Iris pigment epithelial cell (primary cell): ENCODE measurements around the gene ZNF764.

Source experiments
- DNase-seq: peaks from one replicate; pipeline ENCODE4 v3.0.0-alpha.2; 2011; ENCODE audit warnings: low read depth

ZNF764 gene

GRCh38 chr16:30570636-30571444 lies 12.7 kb upstream of the ZNF764 start:
- no peak for DNase-seq

- DNase-seq = no peak
Measured at GRCh38 chr16:30569746-30570635, 11.8 kb upstream of the ZNF764 start.

GRCh38 chr16:30569281-30569680 lies 11.1 kb upstream of the ZNF764 start:
- DNase-seq = no peak

- DNase-seq = peak; percentile 93
Measured at GRCh38 chr16:30567991-30568638, 9.9 kb upstream of the ZNF764 start.

- DNase-seq = no peak
Measured at GRCh38 chr16:30567160-30567990, 9.2 kb upstream of the ZNF764 start.

- DNase-seq = no peak
Measured at GRCh38 chr16:30566531-30566930, 8.4 kb upstream of the ZNF764 start.

- DNase-seq = no peak
Measured at GRCh38 chr16:30565984-30566383, 7.8 kb upstream of the ZNF764 start.

GRCh38 chr16:30565526-30565925 lies 7.4 kb upstream of the ZNF764 start:
- DNase-seq = no peak

GRCh38 chr16:30562021-30562420 lies 3.8 kb upstream of the ZNF764 start:
- DNase-seq = no peak

GRCh38 chr16:30561089-30561816 lies 3.1 kb upstream of the ZNF764 start:
- DNase-seq = no peak

- DNase-seq = no peak
Measured at GRCh38 chr16:30559690-30560089, 1.5 kb upstream of the ZNF764 start.

GRCh38 chr16:30558789-30559377 lies 709 bp upstream of the ZNF764 start:
- DNase-seq = no peak

GRCh38 chr16:30557707-30557956 lies 542 bp downstream of the ZNF764 start:
- no peak for DNase-seq

- DNase-seq = no peak
Measured at GRCh38 chr16:30556125-30556473, 2.1 kb downstream of the ZNF764 start.

- no peak for DNase-seq
Measured at GRCh38 chr16:30555315-30556124, 2.7 kb downstream of the ZNF764 start.

- no peak for DNase-seq
Measured at GRCh38 chr16:30554557-30555314, 3.4 kb downstream of the ZNF764 start.

GRCh38 chr16:30553393-30553899 lies 4.7 kb downstream of the ZNF764 start:
- DNase-seq = no peak

- DNase-seq = no peak
Measured at GRCh38 chr16:30552956-30553355, 5.2 kb downstream of the ZNF764 start.

- DNase-seq = no peak
Measured at GRCh38 chr16:30551781-30552180, 6.4 kb downstream of the ZNF764 start.
